Spinal cord (tissue), 10 donors: ENCODE data around the gene GNAZ. TPM values are rescaled to one million over a fixed set of nuclear protein-coding genes. Genes with fewer than 3 reads are reported as not detected.

Experiments
- DNase-seq, 6 donors: peaks; one replicate each; pipeline versions ENCODE4 v3.0.0 to v3.0.0-alpha.2; 2013 to 2015; ENCODE audit warnings: low spot score in 6 of 6, low read depth in 4 of 6
- H3K27ac ChIP-seq: one replicate; pipeline ENCODE4 v1.5.1; 2013; ENCODE audit warnings: low read depth, low read length, control low read depth
- H3K27me3 ChIP-seq: one replicate; pipeline ENCODE4 v1.6.1; 2013; ENCODE audit warnings: low read length; ENCODE audit not compliant: control insufficient read depth, insufficient read depth
- H3K36me3 ChIP-seq: one replicate; pipeline ENCODE4 v1.6.1; 2013; ENCODE audit warnings: low read length; ENCODE audit not compliant: control insufficient read depth, insufficient read depth
- H3K4me1 ChIP-seq: one replicate; pipeline ENCODE4 v1.6.1; 2013; ENCODE audit warnings: low read length; ENCODE audit not compliant: control insufficient read depth, insufficient read depth
- H3K4me3 ChIP-seq: one replicate; pipeline ENCODE4 v1.5.1; 2013; ENCODE audit warnings: low read depth, low read length, control low read depth
- H3K9me3 ChIP-seq: one replicate; pipeline ENCODE4 v1.6.1; 2013; ENCODE audit warnings: low read length; ENCODE audit not compliant: control insufficient read depth, insufficient read depth
- WGBS: methylation state at CpG from one replicate; pipeline ENCODE4 v1.1.5; 2013; ENCODE audit warnings: missing lambda C conversion rate; ENCODE audit not compliant: insufficient coverage; 5-methylcytosine and 5-hydroxymethylcytosine counted together
- polyA plus RNA-seq, 2 donors: library from polyadenylated mRNA; unstranded; fragments of 120-200 nt; gene quantifications; one replicate each; pipeline ENCODE4 v1.2.1, GENCODE V29; 2013; ENCODE audit not compliant: insufficient read length in 2 of 2
- total RNA-seq, 2 donors: library from RNA; depleted of rRNA in 1 of 2; stranded (reverse); fragments of 120-200 nt in 1 of 2; fragments of >200 nt in 1 of 2; gene quantifications; one replicate each; pipeline versions ENCODE4 v1.2.3 to v1.2.4, GENCODE V29; 2013 to 2014
- donor health status: healthy.

The GNAZ gene
- total and polyA plus RNA-seq, 4 donors, result 33.3 to 77.9 (median 59.0) TPM

GRCh38 chr22:23122216-23122957 lies 52.1 kb downstream of the GNAZ start:
- no peak overlapping the region for H3K4me3 ChIP-seq
- peaks cover 72% of the 10 kb centered on the region for H3K36me3 ChIP-seq
- H3K27me3 ChIP-seq, result no peaks in the 10 kb centered on the region
- H3K27ac ChIP-seq, result no peak overlapping the region
- no peaks in the 10 kb centered on the region for H3K9me3 ChIP-seq
- no peak for DNase-seq
- peaks cover 26% of the 10 kb centered on the region for H3K4me1 ChIP-seq
- 87% methylated on average over 13 of the region's 13 CpGs for WGBS

GRCh38 chr22:23122992-23123803 lies 52.9 kb downstream of the GNAZ start:
- Histone ChIP-seq H3K27me3 (no peaks in the 10 kb centered on the region), H3K36me3 (peaks cover 70% of the 10 kb centered on the region)
- 93% methylated on average over 25 of the region's 26 CpGs for WGBS

GRCh38 chr22:23123804-23124254 lies 53.5 kb downstream of the GNAZ start:
- 82% methylated on average over 6 of the region's 9 CpGs for WGBS
- Histone ChIP-seq H3K27me3 (no peaks in the 10 kb centered on the region), H3K4me1 (peaks cover 24% of the 10 kb centered on the region), H3K4me3 (no peak overlapping the region), H3K9me3 (no peaks in the 10 kb centered on the region), H3K36me3 (peaks cover 66% of the 10 kb centered on the region), H3K27ac (no peak overlapping the region)
- DNase-seq, result no peak

More at GRCh38 chr22:23122992-23123803, 52.9 kb downstream of the GNAZ start:
- no peak overlapping the region for H3K27ac ChIP-seq
- no peak overlapping the region for H3K4me3 ChIP-seq
- no peak for DNase-seq
- H3K9me3 ChIP-seq, result no peaks in the 10 kb centered on the region
- peaks cover 24% of the 10 kb centered on the region for H3K4me1 ChIP-seq

GRCh38 chr22:23124611-23125511 lies 54.5 kb downstream of the GNAZ start:
- no peaks in the 10 kb centered on the region for H3K9me3 ChIP-seq
- H3K27ac ChIP-seq, result no peak overlapping the region
- WGBS, result 56% methylated on average over 10 of the region's 19 CpGs
- H3K27me3 ChIP-seq, result no peaks in the 10 kb centered on the region
- no peak overlapping the region for H3K4me3 ChIP-seq
- H3K4me1 ChIP-seq, result peaks cover 27% of the 10 kb centered on the region
- H3K36me3 ChIP-seq, result peaks cover 57% of the 10 kb centered on the region
- DNase-seq, result no peak

- H3K4me1 ChIP-seq, result peaks cover 27% of the 10 kb centered on the region
- H3K27ac ChIP-seq, result no peak overlapping the region
- WGBS, result 88% methylated on average over 11 of the region's 18 CpGs
- H3K9me3 ChIP-seq, result no peaks in the 10 kb centered on the region
- no peaks in the 10 kb centered on the region for H3K27me3 ChIP-seq
- no peak for DNase-seq
- H3K4me3 ChIP-seq, result no peak overlapping the region
- H3K36me3 ChIP-seq, result peaks cover 54% of the 10 kb centered on the region
Measured at GRCh38 chr22:23125512-23126103, 55.3 kb downstream of the GNAZ start.

- 85% methylated on average over 12 of the region's 14 CpGs for WGBS
- Histone ChIP-seq H3K4me1 (peaks cover 27% of the 10 kb centered on the region), H3K4me3 (no peak overlapping the region), H3K36me3 (peaks cover 54% of the 10 kb centered on the region), H3K27ac (no peak overlapping the region), H3K27me3 (no peaks in the 10 kb centered on the region), H3K9me3 (no peaks in the 10 kb centered on the region)
- no peak for DNase-seq
Measured at GRCh38 chr22:23126165-23127054, 56.1 kb downstream of the GNAZ start.

- Histone ChIP-seq H3K4me3 (no peak overlapping the region), H3K4me1 (peaks cover 27% of the 10 kb centered on the region), H3K9me3 (no peaks in the 10 kb centered on the region), H3K27me3 (no peaks in the 10 kb centered on the region), H3K27ac (no peak overlapping the region), H3K36me3 (peaks cover 53% of the 10 kb centered on the region)
- 93% methylated on average over 6 of the region's 7 CpGs for WGBS
- no peak for DNase-seq
Measured at GRCh38 chr22:23127055-23127756, 56.9 kb downstream of the GNAZ start.

- Histone ChIP-seq H3K4me1 (peaks cover 24% of the 10 kb centered on the region), H3K36me3 (peaks cover 47% of the 10 kb centered on the region), H3K9me3 (no peaks in the 10 kb centered on the region), H3K27me3 (no peaks in the 10 kb centered on the region), H3K27ac (no peak overlapping the region), H3K4me3 (no peak overlapping the region)
- 73% methylated on average over 6 of the region's 9 CpGs for WGBS
- DNase-seq, result no peak
Measured at GRCh38 chr22:23127788-23128187, 57.5 kb downstream of the GNAZ start.
